HL-60/S4 (cell line): ENCODE measurements around the gene PIK3AP1.

Experiments
- in situ Hi-C: fragments of 300-500 bp; cut with MboI; formaldehyde crosslinking; loops from 2 replicates; pipeline ENCODE4 v1.14.3; 2022; ENCODE audit warnings: low sequenced_read_pairs

The PIK3AP1 gene

DNA sequence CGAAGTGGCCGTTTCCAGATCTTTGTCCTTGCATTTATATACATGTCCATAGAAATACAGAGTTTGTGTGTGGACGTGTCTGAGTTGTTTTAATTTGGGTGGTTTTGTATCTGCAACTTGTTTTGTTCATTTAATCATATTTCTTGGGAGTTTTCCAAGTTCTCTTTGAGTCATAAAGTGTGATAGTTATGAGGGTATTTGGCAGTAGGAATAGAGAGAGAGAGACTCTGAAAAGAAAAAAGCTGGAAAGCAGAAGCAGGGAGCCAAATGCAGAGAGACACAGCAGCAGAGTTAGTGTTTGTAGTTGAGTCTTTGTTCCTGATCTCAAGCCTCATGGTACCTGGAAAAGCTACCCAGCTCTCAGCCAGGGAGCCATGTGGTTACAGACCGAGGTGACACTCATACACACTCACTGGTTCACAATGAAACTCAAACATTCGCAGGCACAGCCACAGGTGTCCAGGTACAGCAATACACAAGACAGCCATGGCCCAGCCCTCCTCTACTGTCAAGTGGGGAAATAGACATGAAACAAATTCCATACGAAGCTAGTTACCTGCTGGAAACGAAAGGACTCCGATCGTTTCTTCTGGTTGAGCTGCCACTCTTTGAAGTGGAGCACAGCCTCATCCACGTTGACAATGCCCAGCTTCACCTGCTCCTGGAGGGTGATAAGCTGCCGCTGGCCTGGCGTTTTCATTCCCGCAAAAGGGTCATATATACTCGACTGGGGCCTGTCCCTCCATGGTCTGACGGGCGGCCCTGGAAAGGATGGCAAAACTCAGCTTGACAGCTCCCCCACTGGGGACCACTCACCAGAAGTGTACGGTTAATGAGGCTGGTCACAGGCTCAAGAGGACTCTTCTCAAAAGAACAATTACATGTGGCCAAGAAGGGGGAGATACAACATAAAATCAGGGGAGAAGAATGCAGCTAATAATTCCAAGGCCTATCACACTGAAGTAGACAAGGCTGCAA is 100.2 kb downstream of the PIK3AP1 start:
- in situ Hi-C loops = no loop called here

DNA sequence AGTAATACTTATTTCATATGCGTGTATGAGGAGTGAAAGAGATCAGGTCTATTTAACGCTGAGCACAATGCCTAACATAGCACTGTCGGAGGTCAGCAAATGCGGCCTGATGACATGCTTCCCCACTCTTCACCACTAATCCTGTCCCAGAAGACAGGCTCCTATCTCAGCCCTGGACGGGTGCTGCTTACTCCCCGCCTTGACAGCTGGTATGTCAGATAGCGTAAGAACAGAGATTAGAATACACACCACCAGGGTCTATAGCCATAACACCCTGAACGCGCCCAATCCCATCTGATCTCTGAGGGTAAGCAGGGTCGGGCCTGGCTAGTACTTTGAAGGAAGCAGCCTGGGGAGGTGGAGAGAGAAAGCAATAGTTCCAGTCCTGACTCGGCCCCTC is 101.2 kb downstream of the PIK3AP1 start:
- in situ Hi-C loops = no loop called here

DNA sequence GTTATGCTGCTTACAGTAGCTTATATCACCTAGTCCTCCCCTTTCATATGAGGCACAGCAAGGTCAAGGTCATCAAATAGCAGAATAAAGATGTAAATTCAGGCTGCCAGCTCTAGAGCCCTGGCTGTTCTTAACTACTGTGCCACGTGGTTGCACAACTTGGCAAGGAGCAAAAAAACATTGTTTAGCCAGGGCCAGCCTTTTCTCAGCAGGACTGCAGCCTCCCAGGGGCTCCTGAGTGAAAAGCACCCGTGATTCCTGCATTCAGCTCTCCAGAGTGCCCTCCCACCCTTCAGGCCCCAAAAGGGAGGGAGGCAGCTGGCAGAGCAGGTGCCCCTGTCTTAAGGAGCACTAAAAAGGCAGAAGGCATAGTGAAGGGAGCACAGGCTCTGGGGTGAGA is 101.7 kb downstream of the PIK3AP1 start:
- in situ Hi-C loops = no loop called here

DNA sequence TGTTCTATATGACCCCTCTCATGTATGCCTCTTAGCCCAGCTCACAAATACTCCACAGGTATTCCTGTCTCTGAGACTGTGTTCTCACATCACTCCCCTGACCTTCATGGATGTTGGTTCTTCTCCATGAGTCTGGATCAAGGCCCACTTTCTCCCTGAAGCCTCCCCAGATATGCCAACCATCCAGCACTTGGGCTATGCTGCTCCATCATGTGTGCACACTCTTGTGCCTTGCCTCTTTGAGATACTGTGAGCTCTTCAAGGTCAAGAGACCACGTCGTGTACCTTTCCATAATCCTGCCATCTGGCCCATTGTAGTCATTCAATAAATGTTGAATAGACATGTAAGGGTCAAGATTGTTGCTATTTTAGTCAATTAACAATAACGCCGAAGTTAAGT is 103.4 kb downstream of the PIK3AP1 start:
- in situ Hi-C loops = no loop called here

DNA sequence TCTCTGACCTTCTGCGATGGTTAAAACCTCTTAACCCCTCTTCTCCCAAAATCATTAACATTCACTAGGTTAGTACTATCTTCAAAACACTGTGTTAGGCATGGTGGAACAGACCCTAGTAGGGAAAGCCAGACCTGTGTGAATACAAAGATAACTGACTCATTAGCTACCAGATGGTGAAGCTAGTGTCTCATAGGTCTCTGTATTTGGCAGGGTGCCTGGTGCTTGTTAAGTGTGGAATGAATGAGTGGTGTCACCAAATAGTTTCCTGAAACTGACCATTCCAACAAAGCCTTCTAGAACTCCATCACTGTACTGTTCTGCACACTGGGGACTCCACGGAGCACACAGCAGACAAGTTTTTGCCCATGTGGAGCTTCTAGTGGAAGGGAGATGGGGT is 105.8 kb downstream of the PIK3AP1 start:
- in situ Hi-C loops = no loop called here

DNA sequence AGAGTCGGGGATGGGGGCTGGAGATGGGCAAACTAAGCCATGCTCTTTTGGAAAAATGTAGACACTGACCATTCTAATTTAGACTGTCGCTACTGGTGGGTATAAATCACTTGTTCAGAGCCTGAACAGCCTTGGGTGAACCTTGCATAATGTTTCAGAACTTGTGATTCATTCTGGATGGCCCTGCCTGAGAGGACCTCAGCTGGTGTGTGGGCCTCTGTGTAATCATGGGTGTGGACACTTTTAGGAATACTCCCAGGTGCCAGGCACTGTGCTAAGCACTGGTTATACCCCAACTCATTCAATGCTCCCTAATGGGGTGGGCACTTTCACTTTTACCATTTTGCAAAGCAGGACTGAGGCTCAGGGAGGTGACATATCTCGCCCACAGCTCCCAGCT is 106.7 kb downstream of the PIK3AP1 start:
- in situ Hi-C loops = no loop called here

DNA sequence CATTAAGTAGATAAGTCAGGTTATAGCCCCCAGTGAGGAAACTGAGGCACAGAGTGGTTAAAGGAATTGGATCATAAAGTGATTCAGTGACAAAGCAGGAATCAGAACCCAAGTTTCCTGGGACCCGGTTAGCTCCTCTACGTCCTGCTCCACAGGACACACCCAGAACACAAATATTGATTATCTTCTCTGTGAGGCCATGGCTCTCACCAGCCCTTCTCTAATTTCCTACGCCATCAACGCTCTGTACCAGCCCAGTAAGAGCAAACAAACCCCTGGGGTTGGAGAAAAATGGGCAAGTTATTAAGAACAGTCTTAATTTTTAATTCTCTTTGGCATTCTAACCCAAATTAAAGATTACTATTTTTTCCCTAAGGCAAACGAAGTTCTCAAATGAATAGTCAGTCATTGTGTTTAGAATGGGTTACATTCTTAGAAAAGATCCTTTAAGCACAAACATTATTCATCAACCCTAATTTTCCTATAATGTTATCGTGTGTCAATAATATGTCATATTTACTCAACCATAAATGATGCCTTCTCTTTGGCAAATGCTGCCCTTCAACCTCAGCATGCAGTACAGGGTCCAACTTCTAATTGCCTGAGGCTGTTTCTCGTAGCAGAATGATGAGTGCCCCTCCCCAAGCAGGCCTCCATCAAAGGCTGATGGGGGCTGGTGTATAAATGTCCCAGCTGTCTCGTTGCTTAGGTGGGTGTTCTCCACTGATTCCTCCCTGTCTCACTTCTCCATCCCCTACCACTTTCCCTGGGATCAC is 108.1 kb downstream of the PIK3AP1 start:
- in situ Hi-C loops = no loop called here

DNA sequence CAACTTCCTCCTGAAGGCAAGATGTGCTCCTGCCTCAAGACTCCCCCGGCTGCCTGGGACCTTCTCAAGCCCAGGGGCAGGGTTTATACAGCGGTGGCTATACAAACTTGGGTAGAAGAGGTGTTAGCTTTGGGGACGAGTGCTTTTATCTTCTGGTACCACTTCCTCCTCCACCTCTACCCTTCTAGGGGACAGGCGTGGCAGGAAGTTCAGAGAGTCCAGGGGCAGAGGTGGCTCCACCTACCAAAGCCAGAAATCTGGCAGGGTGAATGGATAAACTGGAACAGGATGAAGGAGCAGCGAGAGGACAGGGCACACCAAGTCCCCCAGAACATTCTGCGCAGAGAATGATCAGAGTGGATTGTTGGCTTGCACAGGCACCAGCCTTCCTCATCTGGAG is 109.5 kb downstream of the PIK3AP1 start:
- in situ Hi-C loops = no loop called here

DNA sequence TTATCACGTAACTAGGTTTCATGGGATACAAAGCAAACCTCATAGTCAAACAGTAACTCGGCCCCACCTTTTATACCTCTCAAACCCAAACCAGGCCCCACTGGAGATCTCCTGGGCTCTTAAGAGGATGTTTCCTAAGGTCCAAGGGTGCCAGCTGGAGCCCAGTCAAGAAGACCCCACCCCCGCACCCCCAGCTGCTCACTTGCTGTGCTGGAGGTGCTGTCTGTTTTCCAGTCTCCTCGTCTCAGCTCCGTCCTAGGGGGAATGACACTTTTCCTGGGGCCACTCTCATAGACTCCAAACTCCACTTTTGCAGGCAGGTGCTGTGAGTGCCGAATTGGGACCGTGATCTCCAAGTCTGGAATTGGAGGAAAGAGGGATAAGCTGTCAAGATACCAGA is 110.8 kb downstream of the PIK3AP1 start:
- in situ Hi-C loops = no loop called here

DNA sequence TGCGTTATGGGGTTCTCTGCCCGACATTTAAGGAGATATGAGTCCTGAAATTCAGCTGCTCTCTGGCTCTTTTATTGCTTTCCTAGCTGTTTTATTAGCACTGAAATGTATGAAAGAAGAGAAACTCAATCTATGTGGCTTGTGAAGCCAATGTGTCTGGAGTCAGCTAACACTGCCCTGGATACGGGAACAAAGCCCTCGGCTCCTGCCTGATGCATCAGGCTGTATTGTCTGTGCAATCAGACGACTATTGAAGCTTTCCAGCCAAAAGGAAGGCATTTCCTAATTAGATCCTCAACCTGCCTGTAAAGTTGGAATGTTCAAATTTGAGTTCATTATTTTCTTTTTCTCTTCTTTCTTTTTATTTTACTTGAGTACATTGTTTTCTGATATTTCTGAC is 111.5 kb downstream of the PIK3AP1 start:
- in situ Hi-C loops = no loop called here

DNA sequence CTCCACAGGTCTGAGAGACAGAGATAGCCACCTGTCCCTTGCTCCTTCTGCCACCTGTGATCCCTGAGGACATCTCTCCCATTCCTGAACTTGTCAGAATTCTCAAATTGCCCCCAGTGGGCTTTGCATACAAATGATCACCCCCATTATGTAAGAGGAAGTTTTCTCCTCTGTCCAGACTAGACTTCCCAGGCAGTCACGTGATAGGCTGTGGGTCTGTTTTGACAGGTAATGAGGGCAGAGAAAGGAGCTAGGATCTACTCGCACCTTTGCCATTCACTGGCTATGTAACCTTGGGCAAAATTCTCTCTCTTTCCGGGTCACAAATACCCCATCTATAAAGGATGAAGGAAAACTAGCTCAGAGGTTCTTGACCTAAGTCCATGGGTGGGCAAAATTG is 112.1 kb downstream of the PIK3AP1 start:
- in situ Hi-C loops = no loop called here

DNA sequence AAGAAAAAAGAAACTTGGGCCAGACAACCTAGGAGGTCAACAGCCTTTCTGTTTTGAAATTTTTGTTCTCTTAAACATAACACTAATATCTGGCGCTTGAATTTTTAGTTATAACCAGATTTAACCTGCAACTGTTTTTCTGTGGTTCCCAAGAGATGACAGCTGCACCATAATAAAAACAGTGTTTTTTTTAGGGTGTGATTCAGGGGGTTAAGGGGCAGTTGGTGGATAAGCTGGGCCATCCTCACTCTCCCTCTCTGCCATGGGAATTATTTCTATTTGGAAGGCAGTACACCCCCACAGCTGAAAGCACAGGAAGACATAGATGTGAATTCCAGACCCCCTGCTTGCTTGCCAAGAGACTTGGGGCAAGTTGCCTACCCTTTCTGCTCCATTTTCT is 113.4 kb downstream of the PIK3AP1 start:
- in situ Hi-C loops = no loop called here

DNA sequence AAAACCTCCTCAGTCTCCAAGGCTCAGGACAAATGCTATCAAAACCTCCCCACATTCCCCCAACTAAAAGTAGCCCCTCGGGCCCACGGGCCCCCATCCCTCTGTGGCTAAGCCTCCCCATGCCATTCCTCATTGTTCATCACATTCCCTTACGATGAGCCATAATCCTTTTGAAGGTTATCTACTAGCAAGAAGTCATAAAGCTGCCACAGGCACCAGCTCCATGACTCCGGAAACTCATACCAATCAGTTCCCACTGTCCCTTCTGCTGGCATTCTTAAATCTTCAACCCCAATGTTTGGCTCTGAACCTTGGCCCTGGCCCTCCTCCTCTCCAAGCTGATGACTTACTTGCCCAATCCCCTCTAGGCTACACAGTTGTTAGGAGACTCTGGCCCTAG is 114.1 kb downstream of the PIK3AP1 start:
- in situ Hi-C loops = no loop called here

DNA sequence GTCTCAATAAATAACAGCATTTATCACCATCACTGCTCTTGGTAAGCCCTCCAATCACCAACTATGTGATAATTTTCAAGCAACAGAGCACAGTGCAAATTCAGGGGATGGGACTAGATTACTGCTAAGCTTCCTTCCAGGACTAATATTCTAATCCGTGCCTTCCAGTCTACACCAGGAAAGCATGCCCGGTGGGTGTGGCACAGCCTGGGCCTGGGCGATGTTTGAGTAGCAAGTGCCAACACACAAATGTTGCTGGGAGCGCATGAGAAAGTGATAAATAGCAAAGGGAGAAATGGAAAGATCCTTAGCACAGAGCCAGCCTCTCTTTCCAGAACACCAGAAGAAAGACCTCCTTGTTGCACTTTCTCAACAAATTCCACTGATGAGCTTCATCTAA is 120.0 kb downstream of the PIK3AP1 start:
- in situ Hi-C loops = no loop called here

DNA sequence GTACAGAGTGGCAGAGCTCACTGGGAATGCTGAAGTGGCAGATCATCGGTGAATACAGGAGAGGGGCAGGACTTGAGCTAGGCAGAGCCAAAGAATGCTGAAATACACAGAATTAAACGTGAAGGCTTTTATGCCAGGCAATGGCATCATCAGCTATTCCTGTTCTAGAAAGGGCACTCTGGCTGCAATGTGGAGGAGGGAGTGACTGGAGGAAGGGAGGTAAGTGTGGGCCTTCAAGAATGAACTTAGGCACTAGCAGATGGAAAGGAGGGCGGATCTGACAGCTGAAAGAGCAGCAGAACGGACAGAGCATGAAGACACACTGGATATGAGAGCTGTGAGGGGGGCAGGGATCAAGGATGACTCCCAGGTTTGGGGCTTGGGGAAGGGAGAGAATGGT is 121.5 kb downstream of the PIK3AP1 start:
- in situ Hi-C loops = no loop called here

DNA sequence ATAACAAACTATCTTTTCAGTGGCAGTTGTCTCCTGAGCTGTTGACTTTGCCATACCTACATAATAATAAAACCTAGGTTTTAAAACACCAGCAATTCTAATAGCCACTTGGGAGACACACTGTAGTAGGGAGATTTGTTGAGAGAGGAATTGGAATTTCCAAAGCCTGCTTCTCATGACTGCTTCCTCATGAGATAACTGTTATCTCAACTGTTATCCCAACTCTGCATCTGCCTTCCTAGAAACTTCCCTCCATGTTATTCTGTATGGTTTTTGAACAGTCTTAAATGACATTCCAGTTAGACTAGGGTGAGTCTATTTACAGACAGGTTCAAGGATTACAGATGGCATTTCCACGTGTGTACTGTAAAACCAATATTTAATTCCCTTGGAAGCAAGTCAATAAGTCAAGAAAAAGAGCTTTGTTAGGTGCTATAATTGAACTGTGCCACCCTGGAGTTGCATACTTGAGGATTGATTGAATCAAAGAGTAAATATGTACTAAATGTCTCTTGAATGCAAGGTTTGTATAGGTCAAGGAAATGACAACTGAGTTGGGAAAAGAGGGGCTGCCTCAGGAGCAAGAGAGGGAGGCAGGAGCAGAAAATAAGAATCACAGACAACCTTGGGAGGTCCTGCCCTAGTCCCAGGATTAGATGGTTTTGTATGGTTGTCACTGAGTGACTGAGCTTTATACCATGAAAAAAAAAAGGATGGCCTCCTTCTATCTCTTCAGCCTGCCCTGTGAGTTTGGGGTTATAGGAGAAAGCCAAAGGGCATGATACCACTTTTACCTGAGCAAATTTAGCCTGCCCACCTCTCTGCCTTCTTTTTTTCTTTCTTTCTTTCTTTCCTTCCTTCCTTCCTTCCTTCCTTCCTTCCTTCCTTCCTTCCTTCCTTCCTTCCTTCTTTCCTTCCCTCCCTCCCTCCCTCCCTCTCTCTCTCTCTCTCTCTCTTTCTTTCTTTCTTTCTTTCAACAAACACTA is 123.6 kb downstream of the PIK3AP1 start:
- in situ Hi-C loops = no loop called here

DNA sequence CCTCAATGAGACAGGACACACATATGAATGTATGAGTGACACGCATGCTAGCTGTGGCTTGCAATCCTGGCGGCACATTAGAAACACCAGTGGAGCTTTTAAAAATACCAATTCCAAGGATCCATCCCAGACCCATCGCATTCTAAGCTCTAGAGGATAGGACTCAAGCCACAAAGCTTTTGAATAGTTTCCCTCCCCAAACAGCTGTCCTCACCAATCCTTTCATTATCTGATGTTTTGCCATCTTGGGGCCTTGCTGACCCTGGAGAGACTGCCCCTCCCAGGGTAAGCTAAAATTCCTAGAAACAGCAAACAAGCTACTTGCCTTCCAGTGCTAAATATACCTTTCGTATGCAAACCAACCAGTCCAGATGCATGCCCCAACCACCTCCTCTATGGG is 124.6 kb downstream of the PIK3AP1 start:
- in situ Hi-C loops = no loop called here

DNA sequence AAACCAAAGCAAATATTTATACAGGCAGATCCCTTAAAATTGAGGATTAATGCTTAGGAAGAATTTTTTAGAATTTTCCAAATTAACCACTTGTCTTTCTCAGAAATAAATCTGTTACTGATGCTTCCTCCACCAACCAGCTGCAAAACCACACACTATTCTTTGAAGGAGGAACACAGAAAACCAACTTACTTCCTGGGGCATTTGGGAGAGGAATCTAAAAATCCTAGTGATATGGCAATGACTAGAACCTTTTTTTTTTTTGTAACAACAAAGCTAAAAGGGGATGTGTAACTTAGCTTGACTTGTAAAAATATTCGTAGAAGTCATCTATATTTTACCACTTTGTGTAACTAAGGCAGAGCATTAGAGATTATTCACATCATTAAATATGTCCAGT is 128.4 kb downstream of the PIK3AP1 start:
- in situ Hi-C loops = no loop called here

DNA sequence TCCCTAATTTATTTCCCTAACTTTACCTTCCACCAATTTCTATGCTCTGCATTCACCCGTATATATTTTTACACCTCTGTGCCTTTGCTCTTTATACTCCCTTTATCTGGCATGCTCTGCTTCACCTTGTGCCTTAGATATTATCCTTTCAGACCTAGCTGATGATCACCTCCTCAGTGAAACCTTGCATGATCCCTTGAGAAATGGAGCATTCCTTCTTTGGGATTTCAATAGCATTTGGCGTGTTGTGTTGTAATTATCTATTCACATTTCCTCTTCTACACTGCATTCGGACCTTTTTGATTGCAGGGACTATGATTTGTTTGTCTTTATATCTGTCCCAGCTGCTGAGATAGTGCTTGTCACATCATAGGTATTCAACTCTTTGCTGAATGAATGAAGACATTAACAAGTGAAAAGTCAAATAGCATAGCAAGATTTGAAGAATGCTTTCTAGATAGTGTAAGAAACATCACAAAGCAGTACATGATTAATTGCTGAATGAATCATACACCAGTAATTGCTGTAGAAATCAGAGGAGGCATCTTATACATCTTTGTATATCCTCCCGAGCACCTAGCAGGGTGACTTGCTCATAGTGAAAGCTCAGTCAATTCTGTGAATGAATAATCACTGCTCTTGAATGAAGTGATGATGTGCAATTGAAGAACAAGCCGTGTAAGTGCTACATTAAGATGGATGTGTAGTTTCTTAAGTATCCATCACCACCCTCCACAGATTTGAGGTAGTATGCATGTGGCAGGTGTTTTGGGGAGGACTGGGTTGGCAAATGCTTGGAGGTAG is 131.5 kb downstream of the PIK3AP1 start:
- in situ Hi-C loops = no loop called here

DNA sequence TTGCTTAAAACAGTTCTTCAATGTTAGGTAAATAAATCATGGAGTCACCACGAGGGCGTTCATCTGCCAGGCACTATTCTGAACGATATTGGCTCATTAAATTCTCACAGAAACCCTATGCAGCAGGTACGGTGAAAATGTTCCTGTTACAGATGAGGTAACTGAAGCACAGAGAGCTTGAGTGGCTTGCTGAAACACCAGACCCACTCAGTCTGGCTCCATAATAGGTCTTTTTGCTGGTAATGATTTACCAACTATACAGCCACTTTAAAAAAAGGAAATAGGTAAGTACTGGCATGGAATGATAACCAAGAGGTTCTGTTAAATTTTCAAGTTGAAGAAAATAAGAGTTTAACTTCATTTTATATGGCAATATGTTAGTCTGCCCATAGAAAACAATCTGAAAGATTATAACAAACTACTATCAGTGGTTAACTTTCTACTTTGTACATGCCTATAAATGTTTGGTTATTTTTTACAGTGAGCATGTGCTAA is 132.2 kb downstream of the PIK3AP1 start:
- in situ Hi-C loops = no loop called here
